OCI-LY3 (cell line): ENCODE results near the gene HEXA.
"Not testable (repeated sequence)": the region's sequence is repeated elsewhere in the genome, so short reads cannot be mapped to it uniquely, and the experiment has no call there.

ENCODE experiments used
- H2AFZ ChIP-seq: fragments of 200-600, 300-600 bp; shearing (Covaris generic); 2 replicates; pipeline ENCODE4 v1.6.0; 2014; ENCODE audit warnings: antibody characterized with exemption, low read depth, low read length
- H3K27ac ChIP-seq: fragments of 200-600, 300-600 bp; sonication (generic); 2 replicates; pipeline ENCODE4 v1.5.1; 2014; ENCODE audit warnings: mild to moderate bottlenecking, low read length, moderate library complexity, mixed read lengths
- H3K27me3 ChIP-seq: fragments of 200-600, 300-600 bp; sonication (generic); 2 replicates; pipeline ENCODE4 v1.6.1; 2014; ENCODE audit warnings: low read depth, low read length, mixed read lengths
- H3K36me3 ChIP-seq: fragments of 200-600, 300-600 bp; sonication (generic); replicated peaks from 2 replicates; pipeline ENCODE3; 2014; ENCODE audit warnings: low read depth, low read length, mixed read lengths
- H3K4me1 ChIP-seq: fragments of 300-600, 200-600 bp; sonication (generic); 2 replicates; pipeline ENCODE4 v1.6.1; 2014; ENCODE audit warnings: low read length, mixed read lengths
- H3K4me2 ChIP-seq: fragments of 200-600, 300-600 bp; sonication (generic); 2 replicates; pipeline ENCODE4 v1.6.1; 2014; ENCODE audit warnings: low read length, mixed read lengths
- H3K4me3 ChIP-seq: fragments of 300-600, 200-600 bp; sonication (generic); 2 replicates; pipeline ENCODE4 v1.5.1; 2014; ENCODE audit warnings: antibody characterized with exemption, mild to moderate bottlenecking, low read length, moderate library complexity
- H3K79me2 ChIP-seq: fragments of 300-600, 200-600 bp; shearing (Covaris generic); 2 replicates; pipeline ENCODE4 v1.6.1; 2014; ENCODE audit warnings: mild to moderate bottlenecking, low read length, mixed read lengths
- H3K9ac ChIP-seq: fragments of 300-600, 200-600 bp; shearing (Covaris generic); 2 replicates; pipeline ENCODE4 v1.6.0; 2014; ENCODE audit warnings: mild to moderate bottlenecking, low read length, moderate library complexity
- H3K9me3 ChIP-seq: fragments of 200-600, 300-600 bp; shearing (Covaris generic); 2 replicates; pipeline ENCODE4 v1.6.1; 2014; ENCODE audit warnings: low read length, mixed read lengths; ENCODE audit not compliant: insufficient read depth
- H4K20me1 ChIP-seq: fragments of 200-600, 300-600 bp; sonication (generic); 2 replicates; pipeline ENCODE4 v1.6.1; 2016; ENCODE audit warnings: low read length, mixed read lengths; ENCODE audit not compliant: insufficient read depth
- EZH2phosphoT487 ChIP-seq: fragments of 200-600 bp; shearing (Covaris generic); IDR thresholded peaks from 2 replicates; pipeline ENCODE4 v1.6.1; 2018; ENCODE audit warnings: antibody characterized with exemption, mixed run types, low read depth
- TF ChIP-seq, protein P1 (sequence below): fragments of 200-600, 300-600 bp; sonication (generic); IDR thresholded peaks from 2 replicates; pipeline ENCODE4 v1.5.1; 2014; ENCODE audit warnings: antibody characterized with exemption, low read length, low read depth

Gene HEXA

DNA sequence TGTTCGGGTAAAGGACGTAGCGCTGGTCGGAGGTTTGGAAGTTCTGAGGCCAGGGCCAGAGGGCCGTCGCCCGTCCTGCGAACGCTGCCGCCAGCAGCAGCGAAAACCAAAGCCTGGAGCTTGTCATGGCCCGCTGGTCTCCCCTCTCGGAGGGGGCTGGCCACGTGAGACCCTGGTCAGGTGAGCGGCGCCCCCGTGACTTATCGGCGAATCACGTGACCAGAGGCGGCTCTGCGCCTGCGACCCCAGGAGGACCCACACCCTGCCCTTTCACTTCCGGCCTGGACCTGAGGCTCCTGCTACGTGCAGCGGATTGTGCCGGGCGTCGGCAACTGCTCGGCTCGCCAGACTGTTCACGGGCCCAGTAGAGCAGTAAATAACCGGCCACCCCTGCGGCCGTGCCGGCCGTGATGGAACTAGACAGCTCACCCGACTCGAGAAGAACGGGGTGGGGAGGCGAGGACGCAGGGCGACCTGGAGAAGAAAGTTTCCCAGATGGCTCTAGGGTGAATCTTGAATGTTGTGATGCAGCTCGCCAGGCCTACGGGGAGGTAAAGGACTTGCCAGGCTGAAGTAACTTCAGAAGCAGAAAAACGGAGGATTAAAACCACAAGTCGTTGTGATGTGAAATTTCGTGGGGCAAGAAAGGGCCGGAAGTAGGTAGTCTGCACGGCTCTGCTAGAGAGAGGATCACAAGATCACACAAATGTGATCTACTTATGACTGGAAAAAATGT, at the start of gene HEXA:
HEXA (minus strand) TSS at position 169 of the 736 bp plus-strand sequence; CDS start at position 127, 42 bp downstream.
- TF ChIP-seq, protein P1, sequence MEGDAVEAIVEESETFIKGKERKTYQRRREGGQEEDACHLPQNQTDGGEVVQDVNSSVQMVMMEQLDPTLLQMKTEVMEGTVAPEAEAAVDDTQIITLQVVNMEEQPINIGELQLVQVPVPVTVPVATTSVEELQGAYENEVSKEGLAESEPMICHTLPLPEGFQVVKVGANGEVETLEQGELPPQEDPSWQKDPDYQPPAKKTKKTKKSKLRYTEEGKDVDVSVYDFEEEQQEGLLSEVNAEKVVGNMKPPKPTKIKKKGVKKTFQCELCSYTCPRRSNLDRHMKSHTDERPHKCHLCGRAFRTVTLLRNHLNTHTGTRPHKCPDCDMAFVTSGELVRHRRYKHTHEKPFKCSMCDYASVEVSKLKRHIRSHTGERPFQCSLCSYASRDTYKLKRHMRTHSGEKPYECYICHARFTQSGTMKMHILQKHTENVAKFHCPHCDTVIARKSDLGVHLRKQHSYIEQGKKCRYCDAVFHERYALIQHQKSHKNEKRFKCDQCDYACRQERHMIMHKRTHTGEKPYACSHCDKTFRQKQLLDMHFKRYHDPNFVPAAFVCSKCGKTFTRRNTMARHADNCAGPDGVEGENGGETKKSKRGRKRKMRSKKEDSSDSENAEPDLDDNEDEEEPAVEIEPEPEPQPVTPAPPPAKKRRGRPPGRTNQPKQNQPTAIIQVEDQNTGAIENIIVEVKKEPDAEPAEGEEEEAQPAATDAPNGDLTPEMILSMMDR = no peak
- H3K4me3 ChIP-seq = peak within 1 kb of the TSS; percentile 86

DNA sequence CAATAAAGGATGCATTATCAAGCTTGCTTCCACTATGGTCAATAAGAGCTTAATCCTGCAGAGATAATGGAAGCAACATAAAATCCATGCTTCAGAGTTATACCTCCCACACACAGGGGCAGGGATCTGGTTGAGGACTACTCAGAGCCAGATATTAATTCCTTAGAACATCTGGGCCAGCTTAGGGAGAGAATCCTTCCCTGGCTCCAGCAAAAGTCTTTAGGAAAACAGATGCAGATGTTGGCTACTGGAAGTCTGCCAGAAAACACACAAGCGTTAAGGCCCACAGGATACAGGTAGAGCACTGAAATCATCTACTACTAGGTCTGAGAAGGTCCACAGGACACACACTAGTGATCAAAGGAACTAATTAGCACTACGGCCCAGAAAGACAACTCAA, 47.4 kb upstream of the HEXA start:
- H3K4me2 ChIP-seq = no peak overlapping the region
- H3K4me1 ChIP-seq = peaks cover 2% of the 10 kb centered on the region; the same call in 1 of the 2 replicates
- no peaks in the 10 kb centered on the region for H3K36me3 ChIP-seq
- no peak overlapping the region for H3K27ac ChIP-seq
- peaks cover 5% of the 10 kb centered on the region; the same call in 1 of the 2 replicates for H3K27me3 ChIP-seq
- H3K9me3 ChIP-seq = no peaks in the 10 kb centered on the region
- H3K9ac ChIP-seq = no peak overlapping the region
- no peak overlapping the region for H3K4me3 ChIP-seq
- H4K20me1 ChIP-seq = no peaks in the 10 kb centered on the region
- TF ChIP-seq, protein P1 = no peak
- no peak for TF ChIP-seq EZH2phosphoT487
- no peak overlapping the region for H2AFZ ChIP-seq
- no peaks in the 10 kb centered on the region for H3K79me2 ChIP-seq

More for the DNA sequence above, at the start of gene HEXA:
- Histone ChIP-seq H3K27me3 (no peaks in the 10 kb centered on the region), H2AFZ (peak within 1 kb of the TSS; percentile 91), H3K36me3 (peaks cover 3% of the 10 kb centered on the region), H3K9ac (peak within 1 kb of the TSS; percentile 81), H3K79me2 (peaks cover 56% of the 10 kb centered on the region), H4K20me1 (peaks cover 9% of the 10 kb centered on the region; the same call in 1 of the 2 replicates), H3K9me3 (no peaks in the 10 kb centered on the region), H3K4me1 (peaks cover 21% of the 10 kb centered on the region), H3K27ac (peak within 1 kb of the TSS; percentile 66), H3K4me2 (peak within 1 kb of the TSS; percentile 85)

DNA sequence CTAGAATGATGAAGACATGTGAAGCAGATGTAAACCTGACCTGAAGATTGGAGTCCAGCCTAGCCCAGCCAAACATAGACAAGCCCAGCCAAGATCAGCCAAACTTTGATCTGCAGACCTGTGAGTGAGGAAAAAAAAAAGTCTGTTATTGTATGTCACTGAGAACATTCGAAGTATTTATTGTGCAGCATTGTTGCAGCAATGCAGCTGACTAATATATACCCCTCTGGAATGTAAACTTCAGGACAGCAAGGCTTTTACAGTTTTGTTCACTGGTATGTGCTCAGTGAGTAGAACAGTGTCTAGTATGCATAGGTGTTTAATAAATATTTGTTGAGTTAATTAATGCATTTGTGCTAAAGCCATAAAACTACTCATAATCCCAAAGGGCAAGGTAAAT, 45.7 kb upstream of the HEXA start:
- no peak overlapping the region for H3K4me3 ChIP-seq
- H3K9me3 ChIP-seq = no peaks in the 10 kb centered on the region
- H3K79me2 ChIP-seq = no peaks in the 10 kb centered on the region
- peaks cover 2% of the 10 kb centered on the region; the same call in 1 of the 2 replicates for H3K4me1 ChIP-seq
- H3K36me3 ChIP-seq = no peaks in the 10 kb centered on the region
- TF ChIP-seq, protein P1 = no peak
- no peak for TF ChIP-seq EZH2phosphoT487
- peaks cover 7% of the 10 kb centered on the region; the same call in 1 of the 2 replicates for H3K27me3 ChIP-seq
- no peak overlapping the region for H3K9ac ChIP-seq
- H3K4me2 ChIP-seq = no peak overlapping the region
- no peak overlapping the region for H2AFZ ChIP-seq
- H3K27ac ChIP-seq = no peak overlapping the region
- H4K20me1 ChIP-seq = no peaks in the 10 kb centered on the region

DNA sequence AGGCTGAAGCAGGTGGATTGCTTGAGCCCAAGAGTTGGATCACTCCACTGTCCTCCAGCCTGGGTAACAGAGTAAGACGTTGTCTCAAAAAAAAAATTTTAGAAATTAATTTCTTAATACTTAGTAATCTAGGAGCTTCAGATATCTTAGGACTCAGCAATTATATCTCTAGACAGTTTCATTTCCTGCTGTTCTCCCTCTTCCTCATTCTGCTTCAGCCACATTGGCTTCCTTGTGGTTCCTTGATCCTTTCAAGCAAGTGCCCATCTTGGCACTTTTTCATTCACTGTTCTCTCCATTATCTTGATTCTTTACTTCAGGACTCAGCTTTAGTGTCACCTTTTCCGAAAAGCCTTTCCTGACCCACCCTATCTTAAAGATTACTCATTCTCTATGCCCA, 44.8 kb upstream of the HEXA start:
- Histone ChIP-seq H3K4me3 (no peak overlapping the region), H3K36me3 (no peaks in the 10 kb centered on the region), H3K9ac (no peak overlapping the region), H3K9me3 (no peaks in the 10 kb centered on the region), H3K27ac (no peak overlapping the region), H3K4me2 (no peak overlapping the region), H3K79me2 (no peaks in the 10 kb centered on the region), H4K20me1 (no peaks in the 10 kb centered on the region), H3K4me1 (peaks cover 2% of the 10 kb centered on the region; the same call in 1 of the 2 replicates), H3K27me3 (peaks cover 7% of the 10 kb centered on the region; the same call in 1 of the 2 replicates), H2AFZ (no peak overlapping the region)
- no peak for TF ChIP-seq EZH2phosphoT487
- TF ChIP-seq, protein P1 = no peak

DNA sequence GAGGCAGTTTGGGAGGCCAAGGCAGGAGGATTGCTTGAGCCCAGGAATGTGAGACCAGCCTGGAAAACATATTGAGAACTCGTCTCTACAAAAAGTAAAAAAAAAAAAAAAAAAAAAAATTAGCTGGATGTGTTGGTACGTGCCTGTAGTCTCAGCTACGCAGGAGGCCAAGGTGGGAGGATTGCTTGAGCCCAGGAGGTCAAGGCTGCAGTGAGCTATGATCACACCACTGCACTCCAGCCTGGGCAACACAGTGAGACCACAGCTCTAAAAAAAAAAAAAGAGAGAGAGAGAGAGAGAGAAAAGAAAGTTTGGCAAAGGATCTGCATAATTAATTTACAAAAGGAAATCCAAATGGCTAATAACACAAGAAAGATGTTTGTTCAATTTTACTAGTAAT, 44.0 kb upstream of the HEXA start:
- not testable (repeated sequence) for H3K4me1 ChIP-seq, H4K20me1 ChIP-seq
- peaks cover 14% of the 10 kb centered on the region for H3K27me3 ChIP-seq

More for the DNA sequence above, 44.0 kb upstream of the HEXA start:
- not testable (repeated sequence) for H3K27ac ChIP-seq, H3K9ac ChIP-seq, H2AFZ ChIP-seq, H3K4me2 ChIP-seq, H3K4me3 ChIP-seq, H3K36me3 ChIP-seq, H3K79me2 ChIP-seq, H3K9me3 ChIP-seq
